GM18951 (cell line): ENCODE measurements around the gene FBXO8.

Experiments
- POLR2A ChIP-seq: IDR thresholded peaks from 4 replicates; pipeline ENCODE4 v1.6.1; 2011; ENCODE audit warnings: mild to moderate bottlenecking; ENCODE audit not compliant: insufficient read length, insufficient read depth; ENCODE audit errors: extremely low read depth
- in situ Hi-C: fragments of 300-500 bp; cut with MboI; formaldehyde crosslinking; loops from one replicate; pipeline ENCODE4 v1.12.0; 2022; ENCODE audit warnings: low sequenced_read_pairs, mixed read lengths, inconsistent platforms; ENCODE audit not compliant: unreplicated experiment

FBXO8 gene

DNA sequence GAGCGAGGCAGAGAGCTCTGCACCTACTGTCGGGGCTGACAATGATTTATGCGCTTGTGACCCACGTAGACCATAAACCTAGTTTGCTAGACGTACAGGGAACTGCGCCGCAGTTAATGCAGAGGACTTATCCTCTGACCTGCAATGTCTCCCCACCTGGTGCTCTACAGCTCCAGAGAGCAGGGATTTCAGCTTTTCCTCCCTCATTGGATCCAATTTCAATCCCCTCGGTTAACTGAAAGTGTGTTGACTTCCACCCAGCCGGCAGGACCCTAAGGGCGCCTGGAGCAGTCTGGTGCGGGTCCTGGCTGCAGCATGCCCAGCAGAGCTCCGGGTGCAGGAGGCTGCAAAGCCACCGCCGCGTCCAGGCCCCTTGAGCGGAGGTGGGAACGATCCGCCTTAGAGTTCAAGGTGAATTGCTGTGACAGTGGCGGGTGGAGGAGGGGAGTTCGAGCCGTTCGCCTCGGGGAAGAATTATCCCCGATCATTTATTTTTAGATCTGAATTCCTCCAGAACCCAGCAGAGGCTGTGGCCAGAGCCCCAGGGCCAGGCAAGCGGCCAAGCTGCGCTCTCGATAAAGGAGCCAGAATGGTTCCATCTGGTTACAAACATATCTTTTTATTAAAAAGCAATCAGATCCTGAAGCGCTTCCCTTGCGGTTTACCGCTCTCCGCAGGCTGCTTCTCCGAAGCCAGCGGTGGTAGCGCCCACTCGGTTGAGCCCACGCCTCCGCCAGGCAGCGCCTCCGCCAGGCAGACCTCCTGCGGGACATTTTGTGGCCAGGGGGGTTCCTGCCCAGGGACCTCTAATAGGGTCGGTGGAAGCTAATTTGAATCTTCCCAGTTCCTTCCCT lies 66.0 kb downstream of the FBXO8 start:
- no peak for TF ChIP-seq POLR2A
- in situ Hi-C loops = loop anchor here (10.0 kb wide), 1 partner anchor 97 kb away; no protein-coding TSS in a partner anchor

DNA sequence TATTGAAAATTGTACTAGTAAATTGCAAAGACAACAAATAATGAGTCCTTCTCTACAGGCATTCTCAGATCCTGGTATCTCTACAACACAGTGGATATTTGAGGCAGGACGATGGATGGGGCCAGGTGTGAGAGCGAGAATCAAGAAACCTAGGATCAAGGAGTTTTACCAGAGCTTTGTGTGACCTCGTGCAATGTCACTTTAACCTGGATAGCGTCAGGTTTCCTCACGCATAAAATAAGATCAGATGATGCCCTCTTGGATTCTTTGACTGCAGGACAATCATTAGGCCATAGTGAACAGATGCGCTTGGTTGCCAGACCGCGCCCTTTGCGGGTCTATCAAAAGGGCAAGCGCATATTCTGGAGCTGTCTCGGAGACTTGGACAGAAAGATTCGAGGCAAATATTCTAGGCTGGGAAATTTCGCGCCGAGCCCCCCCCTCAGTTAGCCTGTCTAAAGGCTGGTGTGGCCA lies 66.6 kb downstream of the FBXO8 start:
- in situ Hi-C loops = loop anchor here (10.0 kb wide), 1 partner anchor 98 kb away; no protein-coding TSS in a partner anchor

DNA sequence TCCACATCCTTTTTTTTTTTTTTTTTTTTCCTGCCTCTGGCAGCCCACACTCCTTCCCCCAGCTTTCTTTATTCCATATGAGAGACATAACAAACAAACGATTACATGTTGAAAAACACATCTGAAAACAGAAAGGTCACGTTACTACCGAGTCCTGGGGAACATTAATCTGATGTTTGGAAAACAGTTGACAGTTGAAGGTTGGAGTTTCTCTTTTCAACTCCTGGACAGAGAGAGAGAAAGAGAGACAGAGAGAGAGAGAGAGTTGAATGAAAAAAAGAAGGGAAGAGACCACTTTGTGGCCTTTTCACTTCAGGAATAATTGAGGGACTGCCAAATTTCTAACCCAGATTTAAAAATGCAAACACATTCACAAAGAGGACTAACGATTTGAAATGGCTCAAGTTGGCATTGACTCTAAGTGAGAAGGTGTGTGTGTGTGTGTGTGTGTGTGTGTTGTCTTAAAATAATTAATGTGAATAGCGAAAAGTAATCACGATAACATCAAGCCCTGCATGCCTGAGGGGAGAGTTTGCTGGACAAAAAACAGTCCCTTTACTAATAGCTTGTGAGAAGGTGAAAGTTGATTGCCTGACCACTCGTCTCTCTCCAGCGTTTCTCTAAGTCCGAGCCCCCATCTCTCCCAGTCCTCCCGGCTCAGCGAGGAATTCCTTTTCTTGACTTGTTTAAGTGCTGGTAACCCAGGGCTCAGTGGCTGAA lies 67.3 kb downstream of the FBXO8 start:
- in situ Hi-C loops = loop anchor here (10.0 kb wide), 1 partner anchor 99 kb away; no protein-coding TSS in a partner anchor
- TF ChIP-seq POLR2A = no peak

More for the DNA sequence above, 66.6 kb downstream of the FBXO8 start:
- TF ChIP-seq POLR2A = no peak

DNA sequence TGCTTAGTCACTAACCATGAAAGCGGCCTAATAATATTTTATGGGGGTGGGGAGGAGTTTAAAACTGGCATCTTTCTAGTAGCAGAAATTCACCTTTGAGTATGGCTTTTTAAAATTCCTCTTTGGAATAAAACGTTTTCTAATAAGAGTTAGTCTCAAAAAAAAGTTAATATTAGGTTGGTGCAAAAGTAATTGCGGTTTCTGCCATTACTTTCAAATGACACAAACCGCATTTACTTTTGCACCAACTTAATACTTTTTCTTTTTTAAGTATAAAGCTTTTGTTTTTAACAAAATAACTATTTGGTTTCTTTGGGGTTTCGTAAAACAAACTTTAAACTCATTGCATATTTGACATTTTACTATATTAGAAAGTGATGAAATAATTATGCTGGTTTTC lies 68.4 kb downstream of the FBXO8 start:
- no peak for TF ChIP-seq POLR2A

DNA sequence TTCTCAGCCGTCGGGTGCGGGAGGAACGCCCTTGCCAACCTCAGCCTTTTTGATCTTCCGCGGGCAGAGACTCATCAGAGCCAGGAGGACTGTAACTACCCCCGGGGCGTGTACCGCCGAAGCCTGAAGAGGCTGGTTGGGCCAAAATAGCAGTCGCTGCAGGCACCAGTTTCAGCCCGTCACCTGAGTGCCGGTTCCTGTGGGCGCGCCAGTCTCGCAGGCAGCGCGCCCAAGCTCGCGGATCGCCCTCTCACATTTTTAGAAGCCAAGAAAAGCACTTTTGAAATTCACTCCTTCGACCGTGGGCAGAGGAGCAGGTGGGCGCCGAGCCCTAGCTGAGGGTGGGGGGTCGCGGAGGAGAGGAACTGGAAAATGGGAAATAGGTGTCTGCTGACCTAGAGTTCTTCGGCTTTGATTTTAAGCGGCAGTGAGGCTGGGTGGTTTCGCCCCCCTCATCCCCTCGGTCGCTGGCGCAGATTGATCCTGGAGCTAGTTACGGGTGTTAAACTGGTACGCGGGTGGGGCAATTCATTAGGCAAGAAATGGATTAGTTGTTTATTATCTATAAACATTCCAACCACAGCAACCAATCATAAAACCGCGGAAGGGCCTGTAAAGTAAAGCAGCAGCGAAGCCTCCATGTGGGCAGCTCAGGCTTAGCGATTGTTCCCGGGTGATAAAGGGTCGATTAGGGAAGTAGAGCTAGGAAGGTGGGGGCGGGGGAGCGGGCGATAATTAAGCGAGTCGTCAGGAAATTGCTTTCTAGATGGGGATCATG lies 69.2 kb downstream of the FBXO8 start:
- TF ChIP-seq POLR2A = no peak
- in situ Hi-C loops = loop anchor here (10.0 kb wide), 1 partner anchor 101 kb away; no protein-coding TSS in a partner anchor

More for the DNA sequence above, 68.4 kb downstream of the FBXO8 start:
- in situ Hi-C loops = loop anchor here (10.0 kb wide), 1 partner anchor 100 kb away; no protein-coding TSS in a partner anchor

DNA sequence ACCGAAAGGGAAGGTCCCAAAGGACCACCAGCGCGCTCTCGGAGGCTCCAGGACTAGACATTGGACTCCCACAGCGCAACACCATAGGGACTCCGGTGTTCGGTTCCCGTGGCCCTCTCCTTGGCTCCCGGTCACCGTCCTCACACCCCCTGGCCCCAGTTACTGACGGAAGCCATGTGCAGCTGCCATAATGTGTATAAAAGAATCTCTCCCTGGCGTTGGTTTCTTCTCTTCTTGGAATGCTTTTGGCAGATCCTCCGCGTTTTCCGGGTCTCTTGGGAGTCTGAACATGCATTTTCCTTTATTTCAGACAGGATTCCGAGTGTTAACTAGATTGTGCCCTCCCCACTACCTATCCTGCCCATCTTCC lies 69.8 kb downstream of the FBXO8 start:
- in situ Hi-C loops = loop anchor here (10.0 kb wide), 1 partner anchor 101 kb away; no protein-coding TSS in a partner anchor
- no peak for TF ChIP-seq POLR2A

DNA sequence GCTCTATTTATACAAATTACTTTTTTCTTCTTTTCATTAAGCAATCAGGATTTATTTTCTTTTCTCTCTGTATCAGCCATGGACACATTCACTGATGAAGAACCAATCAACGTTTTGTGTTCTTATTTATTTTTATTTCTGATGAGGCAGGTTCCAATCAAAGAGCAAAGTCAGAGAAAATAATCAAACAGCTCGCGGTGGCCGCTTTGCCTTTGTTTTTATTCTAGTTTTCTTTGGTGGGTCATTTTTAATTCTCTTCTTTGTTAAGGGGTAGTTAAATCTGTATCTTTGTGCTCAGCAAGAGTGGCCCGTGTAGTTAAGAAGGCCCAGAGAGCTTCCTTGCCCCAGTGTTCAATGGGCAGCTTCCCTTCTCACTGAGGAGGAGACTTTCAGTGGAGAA lies 71.4 kb downstream of the FBXO8 start:
- in situ Hi-C loops = loop anchor here (10.0 kb wide), 1 partner anchor 103 kb away; no protein-coding TSS in a partner anchor
- TF ChIP-seq POLR2A = no peak

DNA sequence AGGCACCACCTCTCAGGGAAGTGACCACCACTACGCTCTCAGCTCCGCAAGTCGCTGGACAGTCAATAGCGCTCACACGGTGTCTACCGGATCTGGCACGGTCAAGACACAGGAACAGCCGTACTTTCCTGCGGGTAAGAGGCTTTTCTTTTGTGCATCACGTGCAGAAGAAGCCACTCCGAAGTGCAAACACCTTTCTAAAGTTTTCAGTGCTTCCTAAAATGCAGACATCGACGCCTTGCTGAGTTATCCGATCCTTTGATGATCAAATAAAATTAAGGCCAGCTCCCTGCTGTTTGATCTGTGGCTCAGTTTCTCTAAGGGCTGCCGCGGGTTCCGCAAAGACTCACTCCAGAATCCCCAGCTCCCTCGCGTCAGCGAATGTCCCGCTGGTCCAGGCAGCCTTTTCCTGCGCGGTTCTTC lies 71.8 kb downstream of the FBXO8 start:
- TF ChIP-seq POLR2A = no peak
- in situ Hi-C loops = loop anchor here (10.0 kb wide), 1 partner anchor 103 kb away; no protein-coding TSS in a partner anchor

DNA sequence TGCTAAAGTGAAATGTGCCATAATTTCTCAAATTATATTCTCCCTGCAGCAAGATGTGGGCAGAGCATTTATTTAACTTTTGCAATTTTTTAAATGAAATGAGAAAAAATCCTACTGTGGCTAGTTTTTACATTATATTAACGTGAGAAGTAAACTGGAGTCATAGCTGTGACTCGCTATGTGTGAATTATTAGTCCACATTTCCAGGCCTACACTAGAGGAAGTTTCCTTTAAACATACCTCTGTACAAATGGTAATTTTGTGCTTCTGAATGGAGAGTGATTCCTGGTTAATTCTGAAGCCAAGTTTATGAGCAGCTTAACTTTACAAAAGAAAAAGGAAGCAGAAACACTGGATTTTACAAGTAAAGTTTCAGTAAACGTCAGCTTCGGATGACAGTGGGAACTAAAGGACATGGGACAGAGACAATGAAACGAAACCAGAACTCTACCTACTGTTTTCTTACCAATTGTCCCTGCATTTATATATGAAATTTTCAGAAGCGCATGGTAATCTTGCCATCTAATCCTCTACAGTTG lies 72.4 kb downstream of the FBXO8 start:
- no peak for TF ChIP-seq POLR2A
- in situ Hi-C loops = loop anchor here (10.0 kb wide), 1 partner anchor 104 kb away; no protein-coding TSS in a partner anchor

DNA sequence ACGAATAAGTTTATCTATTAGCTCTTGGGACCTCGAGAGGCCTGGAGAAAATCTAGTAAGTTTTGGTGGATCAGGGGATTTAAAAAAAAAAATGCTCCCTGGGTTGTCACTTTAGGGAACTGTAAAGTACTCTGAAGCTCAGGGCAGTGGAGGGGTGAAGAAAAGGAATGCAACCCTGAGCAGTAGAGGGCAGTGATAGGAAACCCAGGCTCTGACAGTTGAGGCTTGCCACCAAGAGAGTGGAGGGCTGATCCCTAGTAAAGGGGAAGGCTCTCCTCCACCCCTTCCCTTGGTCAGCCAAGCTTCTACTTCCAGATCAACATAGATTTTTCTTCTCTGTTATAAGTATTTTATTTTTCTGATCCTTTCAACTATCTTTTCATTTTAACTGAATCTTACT lies 73.1 kb downstream of the FBXO8 start:
- in situ Hi-C loops = loop anchor here (10.0 kb wide), 1 partner anchor 104 kb away; no protein-coding TSS in a partner anchor
- TF ChIP-seq POLR2A = no peak

DNA sequence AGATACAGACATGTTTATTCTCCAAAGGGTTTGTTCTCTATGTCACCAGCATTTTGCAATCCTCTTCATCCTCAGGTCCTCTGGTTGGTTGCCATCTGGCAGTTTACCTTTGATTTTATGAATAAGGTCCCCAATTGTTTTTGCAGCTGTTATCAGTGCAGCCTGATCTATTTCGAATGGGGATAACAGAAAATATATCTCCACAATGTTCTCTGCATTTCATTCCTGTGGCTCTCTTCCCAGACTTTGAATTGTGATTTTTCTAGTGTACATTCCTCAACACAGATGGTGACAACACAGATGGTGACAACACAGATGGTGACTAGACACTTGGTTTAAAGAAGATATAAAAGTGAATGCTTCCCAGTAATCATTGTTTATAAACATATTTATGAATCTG lies 74.1 kb downstream of the FBXO8 start:
- in situ Hi-C loops = no loop called here

DNA sequence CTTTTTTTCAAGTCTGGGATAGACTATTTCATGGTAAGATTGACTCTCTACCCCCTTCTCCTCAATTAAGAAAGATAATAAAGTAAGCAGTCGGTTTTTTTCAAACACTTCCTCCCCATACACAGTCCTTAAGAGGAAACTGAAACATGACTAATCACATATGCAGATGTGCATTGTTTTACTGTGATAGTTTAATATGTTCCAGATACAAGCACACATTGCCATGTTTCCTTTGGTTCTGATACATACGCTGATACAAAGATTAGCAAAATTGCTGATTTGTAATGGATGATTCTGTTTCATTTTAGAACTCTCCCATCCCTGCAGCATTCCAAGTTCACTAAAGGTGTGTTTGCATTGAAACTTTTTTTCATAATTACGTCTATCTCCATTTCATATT lies 76.1 kb downstream of the FBXO8 start:
- in situ Hi-C loops = no loop called here
- TF ChIP-seq POLR2A = no peak

More for the DNA sequence above, 74.1 kb downstream of the FBXO8 start:
- TF ChIP-seq POLR2A = no peak
